Ecto neural progenitor cell (in vitro differentiated cells): ENCODE results near the gene TMEM114.

Experiments
- DNase-seq: peaks from one replicate; pipeline ENCODE4 v3.0.0-alpha.2; 2018; ENCODE audit warnings: low spot score

TMEM114 gene

GRCh38 chr16:8548166-8548565 lies 42.1 kb downstream of the TMEM114 start:
- DNase-seq: no peak

- DNase-seq: no peak
Observed at GRCh38 chr16:8547762-8548161, 42.5 kb downstream of the TMEM114 start.

GRCh38 chr16:8544406-8544805 lies 45.9 kb downstream of the TMEM114 start:
- DNase-seq: no peak

GRCh38 chr16:8543258-8543657 lies 47.1 kb downstream of the TMEM114 start:
- DNase-seq: no peak

- DNase-seq: no peak
Observed at GRCh38 chr16:8542393-8542792, 47.9 kb downstream of the TMEM114 start.

GRCh38 chr16:8541868-8542267 lies 48.4 kb downstream of the TMEM114 start:
- DNase-seq: no peak

GRCh38 chr16:8537691-8538342 lies 52.5 kb downstream of the TMEM114 start:
- no peak for DNase-seq

- no peak for DNase-seq
Observed at GRCh38 chr16:8533509-8533908, 56.8 kb downstream of the TMEM114 start.

- DNase-seq: no peak
Observed at GRCh38 chr16:8530752-8531384, 59.4 kb downstream of the TMEM114 start.

- DNase-seq: no peak
Observed at GRCh38 chr16:8528471-8528870, 61.8 kb downstream of the TMEM114 start.

- no peak for DNase-seq
Observed at GRCh38 chr16:8523932-8524331, 66.4 kb downstream of the TMEM114 start.

- DNase-seq: no peak
Observed at GRCh38 chr16:8522757-8523156, 67.6 kb downstream of the TMEM114 start.

GRCh38 chr16:8519643-8520042 lies 70.7 kb downstream of the TMEM114 start:
- DNase-seq: no peak
